Gastroesophageal sphincter (tissue), 3 donors: ENCODE measurements around the gene AGAP2.

Source experiments
- EP300 ChIP-seq: sonication (generic); formaldehyde crosslinking; IDR thresholded peaks from one replicate; pipeline ENCODE4 v1.6.1; 2017; ENCODE audit warnings: antibody characterized with exemption, mild to moderate bottlenecking
- POLR2A ChIP-seq, 2 donors: fragments of 450-650 bp; IDR thresholded peaks; one replicate each; pipeline ENCODE4 v1.6.1; 2017; ENCODE audit warnings: antibody characterized with exemption in 2 of 2, mild to moderate bottlenecking in 2 of 2, moderate library complexity in 1 of 2
- POLR2AphosphoS5 ChIP-seq: sonication (generic); formaldehyde crosslinking; IDR thresholded peaks from one replicate; pipeline ENCODE4 v1.6.1; 2017; ENCODE audit warnings: antibody characterized with exemption
- TF ChIP-seq, protein P1 (sequence below), 4 experiments: fragments of 200-600 bp in 2 of 4; fragments of 450-650 bp in 2 of 4; sonication (generic) in 1 of 4; IDR thresholded peaks; one replicate each; pipeline ENCODE4 v1.5.1; 2017 to 2019; ENCODE audit warnings: antibody characterized with exemption in 4 of 4, mild to moderate bottlenecking in 2 of 4, moderate library complexity in 2 of 4

GRCh38 chr12:57755194-57755453 is 16.6 kb upstream of the AGAP2 start:
- TF ChIP-seq, protein P1, sequence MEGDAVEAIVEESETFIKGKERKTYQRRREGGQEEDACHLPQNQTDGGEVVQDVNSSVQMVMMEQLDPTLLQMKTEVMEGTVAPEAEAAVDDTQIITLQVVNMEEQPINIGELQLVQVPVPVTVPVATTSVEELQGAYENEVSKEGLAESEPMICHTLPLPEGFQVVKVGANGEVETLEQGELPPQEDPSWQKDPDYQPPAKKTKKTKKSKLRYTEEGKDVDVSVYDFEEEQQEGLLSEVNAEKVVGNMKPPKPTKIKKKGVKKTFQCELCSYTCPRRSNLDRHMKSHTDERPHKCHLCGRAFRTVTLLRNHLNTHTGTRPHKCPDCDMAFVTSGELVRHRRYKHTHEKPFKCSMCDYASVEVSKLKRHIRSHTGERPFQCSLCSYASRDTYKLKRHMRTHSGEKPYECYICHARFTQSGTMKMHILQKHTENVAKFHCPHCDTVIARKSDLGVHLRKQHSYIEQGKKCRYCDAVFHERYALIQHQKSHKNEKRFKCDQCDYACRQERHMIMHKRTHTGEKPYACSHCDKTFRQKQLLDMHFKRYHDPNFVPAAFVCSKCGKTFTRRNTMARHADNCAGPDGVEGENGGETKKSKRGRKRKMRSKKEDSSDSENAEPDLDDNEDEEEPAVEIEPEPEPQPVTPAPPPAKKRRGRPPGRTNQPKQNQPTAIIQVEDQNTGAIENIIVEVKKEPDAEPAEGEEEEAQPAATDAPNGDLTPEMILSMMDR (IDR thresholded peaks at IDR 0.05), result no peak
- TF ChIP-seq POLR2AphosphoS5, result no peak
- no peak for TF ChIP-seq EP300
- no peak for TF ChIP-seq POLR2A (IDR thresholded peaks at IDR 0.05)
